Mucosa of descending colon (tissue), 3 donors: ENCODE data around the gene VPS16. TPM values are rescaled to one million over a fixed set of nuclear protein-coding genes. Genes with fewer than 3 reads are reported as not detected.

Source experiments
- ATAC-seq: fragments of 200-7000 bp; cut with Tn5 transposase; one replicate; pipeline ENCODE4 v1.9.1; 2020; ENCODE audit warnings: mild to moderate bottlenecking, moderate library complexity
- DNase-seq, 3 donors: peaks; one replicate each; pipeline ENCODE4 v3.0.0-alpha.2; 2020
- H3K36me3 ChIP-seq: fragments of 200-600 bp; one replicate; pipeline ENCODE4 v1.8.0; 2021; ENCODE audit warnings: low read depth, mild to moderate bottlenecking
- H3K4me1 ChIP-seq: fragments of 200-600 bp; one replicate; pipeline ENCODE4 v1.8.0; 2021; ENCODE audit warnings: low read depth, mild to moderate bottlenecking
- H3K4me3 ChIP-seq: fragments of 200-600 bp; one replicate; pipeline ENCODE4 v1.8.0; 2021; ENCODE audit warnings: mild to moderate bottlenecking
- H3K9me3 ChIP-seq: fragments of 200-600 bp; one replicate; pipeline ENCODE4 v1.8.0; 2021; ENCODE audit warnings: mild to moderate bottlenecking
- CTCF ChIP-seq: fragments of 200-600 bp; IDR thresholded peaks from one replicate; pipeline ENCODE4 v1.8.0; 2022; ENCODE audit warnings: antibody characterized with exemption, mild to moderate bottlenecking
- intact Hi-C, 2 donors: fragments of 100-400 bp; cut with DNase I in 1 of 2; cut with micrococcal nuclease in 1 of 2; formaldehyde crosslinking; loops; one replicate each; pipeline versions ENCODE4 v1.11.0 to v1.11.1; 2022; cut with DNase I, micrococcal nuclease
- total RNA-seq, 3 donors: library from RNA; stranded (reverse); fragmentation: NEBNext Ultra II Directional in 2 of 3; extraction: Animal tissue kit (Norgen Biotek cat#: 25700) in 2 of 3; gene quantifications; one replicate each; pipeline versions ENCODE4 v1.2.1 to v1.2.4, GENCODE V29; 2021 to 2023
- donor health status: DM: no; HTN: no; CAD: no; lungs with moderate emphysema.
- donor health status: DM: no; HTN: no; CAD: no.
- donor health status: DM: no; HTN: yes; CAD: no.

The VPS16 gene
- total RNA-seq, 3 donors from 2014 or later: 36.9 to 52.0 (median 38.5) TPM

- H3K9me3 ChIP-seq: no peaks in the 10 kb centered on the region
- H3K36me3 ChIP-seq: no peaks in the 10 kb centered on the region
- intact Hi-C loops: no loop called here
- H3K4me3 ChIP-seq: no peak overlapping the region
- peaks cover 14% of the 10 kb centered on the region for H3K4me1 ChIP-seq
- ATAC-seq: no peak
- no peak for DNase-seq
- no peak for TF ChIP-seq CTCF
Observed at GRCh38 chr20:2796011-2796660, 44.4 kb upstream of the VPS16 start.

- intact Hi-C loops: no loop called here
- H3K36me3 ChIP-seq: no peaks in the 10 kb centered on the region
- no peak for DNase-seq
- no peaks in the 10 kb centered on the region for H3K9me3 ChIP-seq
- no peak for ATAC-seq
- H3K4me1 ChIP-seq: peaks cover 16% of the 10 kb centered on the region
- H3K4me3 ChIP-seq: no peak overlapping the region
- TF ChIP-seq CTCF: no peak
Observed at GRCh38 chr20:2797136-2797983, 43.2 kb upstream of the VPS16 start.

- peaks cover 16% of the 10 kb centered on the region for H3K4me1 ChIP-seq
- no peaks in the 10 kb centered on the region for H3K9me3 ChIP-seq
- no peak for TF ChIP-seq CTCF
- DNase-seq (no peak), ATAC-seq (no peak)
- intact Hi-C loops: no loop called here
- H3K4me3 ChIP-seq: no peak overlapping the region
- no peaks in the 10 kb centered on the region for H3K36me3 ChIP-seq
Observed at GRCh38 chr20:2798095-2798805, 42.3 kb upstream of the VPS16 start.

GRCh38 chr20:2798814-2799213, 41.7 kb upstream of the VPS16 start:
- H3K4me1 ChIP-seq: peaks cover 16% of the 10 kb centered on the region

GRCh38 chr20:2799271-2799670, 41.3 kb upstream of the VPS16 start:
- Histone ChIP-seq H3K36me3 (no peaks in the 10 kb centered on the region), H3K4me1 (peaks cover 16% of the 10 kb centered on the region), H3K9me3 (no peaks in the 10 kb centered on the region), H3K4me3 (no peak overlapping the region)
- ATAC-seq: no peak
- DNase-seq: no peak
- intact Hi-C loops: no loop called here
- no peak for TF ChIP-seq CTCF

More at GRCh38 chr20:2798814-2799213, 41.7 kb upstream of the VPS16 start:
- intact Hi-C loops: no loop called here
- DNase-seq (no peak), ATAC-seq (no peak)
- H3K36me3 ChIP-seq: no peaks in the 10 kb centered on the region
- no peaks in the 10 kb centered on the region for H3K9me3 ChIP-seq
- H3K4me3 ChIP-seq: no peak overlapping the region
- no peak for TF ChIP-seq CTCF
